ENCODE data around the gene ZBTB11.

- no peak for TF ChIP-seq MXI1 (IDR thresholded peaks at IDR 0.05; ENCODE audit: low read depth, low read length)
- no peak for TF ChIP-seq FOS (IDR thresholded peaks at IDR 0.05; ENCODE audit: borderline replicate concordance, extremely low read depth, insufficient read length)
- no peak for TF ChIP-seq CEBPB (IDR thresholded peaks at IDR 0.05; ENCODE audit: borderline replicate concordance in 1 of 2, low read depth in 2 of 2, low read length in 2 of 2)
- no peak for TF ChIP-seq MAX (IDR thresholded peaks at IDR 0.05; ENCODE audit: low read depth, low read length)
- TF ChIP-seq POLR2A (IDR thresholded peaks at IDR 0.05; ENCODE audit: low read depth, low read length) = no peak
- no peak for TF ChIP-seq REST (IDR thresholded peaks at IDR 0.05; ENCODE audit: low read depth, low read length)
- TF ChIP-seq POLR2AphosphoS5 (IDR thresholded peaks at IDR 0.05; ENCODE audit: low read length) = no peak
Observed at GRCh38 chr3:101667331-101667730, 9.6 kb downstream of the ZBTB11 start.
